GM21717 (cell line): ENCODE data around the gene NEIL3.

Experiments
- ATAC-seq: cut with Tn5 transposase; IDR thresholded peaks from one replicate; pipeline ENCODE4 v1.9.1; 2021; ENCODE audit warnings: mild to moderate bottlenecking, moderate library complexity; ENCODE audit not compliant: unreplicated experiment

NEIL3 gene

GRCh38 chr4:177356921-177357320 is 47.2 kb downstream of the NEIL3 start:
- no peak for ATAC-seq

DNA sequence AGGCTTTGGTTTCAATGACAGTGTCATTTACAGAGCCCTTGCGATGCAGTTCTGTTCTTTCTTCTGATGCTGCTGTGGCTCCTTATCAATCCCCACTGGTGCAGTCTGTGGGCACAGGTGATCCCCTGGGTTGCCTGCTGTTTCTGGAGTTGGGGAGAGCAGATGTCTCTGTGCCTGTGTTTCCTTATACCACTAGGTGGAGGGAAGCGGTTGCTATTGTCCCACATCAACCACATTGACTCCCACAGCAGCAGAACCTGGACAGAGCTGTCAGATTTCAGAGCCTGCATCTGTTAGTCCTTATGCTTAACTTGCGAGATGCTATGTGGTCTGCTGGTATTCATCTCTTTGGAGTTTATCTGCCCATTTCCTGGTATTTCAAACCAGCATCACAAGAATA is 57.7 kb downstream of the NEIL3 start:
- no peak for ATAC-seq

DNA sequence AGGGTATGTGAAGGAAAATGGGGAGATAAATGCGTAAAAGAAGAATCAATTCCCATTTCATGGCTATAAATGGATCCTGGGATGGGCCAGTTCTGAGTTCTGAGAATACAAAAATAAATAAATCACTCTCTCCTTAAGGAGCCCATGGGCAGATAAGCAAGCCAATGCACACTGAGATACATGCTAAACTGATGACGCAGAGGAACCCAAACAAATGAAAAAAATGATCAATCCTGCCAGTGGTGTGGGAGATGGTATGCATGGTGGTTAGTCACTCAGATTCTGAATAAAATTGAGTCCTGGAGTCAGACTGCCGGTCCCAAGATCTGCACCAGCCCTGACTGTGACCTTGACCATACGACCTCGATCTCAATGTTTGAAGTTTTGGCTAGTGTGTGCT is 59.7 kb downstream of the NEIL3 start:
- no peak for ATAC-seq

- ATAC-seq = no peak
Measured at GRCh38 chr4:177371461-177371860, 61.8 kb downstream of the NEIL3 start.

DNA sequence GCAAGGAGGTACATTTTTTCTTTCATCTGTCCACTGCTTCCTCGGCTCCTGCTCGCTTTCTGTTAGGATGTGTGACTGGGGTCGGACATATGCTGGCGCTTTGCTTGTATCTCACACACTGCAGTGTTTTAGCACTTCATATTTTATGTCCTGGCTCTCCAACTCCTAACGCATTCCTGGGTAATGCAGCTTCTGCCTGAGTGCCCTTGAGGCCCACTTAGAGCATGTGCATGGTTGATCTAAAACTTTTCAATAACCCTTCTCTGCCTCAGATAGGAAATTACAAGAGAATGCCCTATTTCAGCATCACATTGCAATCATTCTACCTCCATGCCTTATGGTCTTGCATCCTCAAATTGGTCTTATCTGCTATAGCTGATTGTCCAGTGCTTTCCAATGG is 65.3 kb downstream of the NEIL3 start:
- no peak for ATAC-seq

- ATAC-seq = no peak
Measured at GRCh38 chr4:177375372-177375771, 65.7 kb downstream of the NEIL3 start.

DNA sequence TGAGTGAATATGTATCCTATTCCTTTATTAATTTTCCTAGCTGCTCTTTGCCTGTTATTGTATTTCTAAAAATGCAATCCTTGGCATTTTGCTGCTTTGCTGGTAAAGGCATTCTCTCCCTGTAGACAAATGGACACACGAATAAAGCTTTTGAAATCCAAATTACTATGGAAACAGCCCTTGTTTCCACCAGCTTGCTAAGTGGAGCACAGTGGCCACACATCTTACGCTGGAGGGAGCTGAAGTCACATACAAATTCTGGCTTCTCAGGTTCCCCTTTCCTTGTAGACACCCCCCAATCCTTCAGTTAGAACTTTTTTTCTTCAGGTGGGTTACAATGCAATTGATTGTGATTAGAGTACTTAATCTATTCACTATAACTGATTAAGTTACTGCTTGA is 66.3 kb downstream of the NEIL3 start:
- no peak for ATAC-seq

GRCh38 chr4:177380730-177381287 is 71.1 kb downstream of the NEIL3 start:
- ATAC-seq = no peak

DNA sequence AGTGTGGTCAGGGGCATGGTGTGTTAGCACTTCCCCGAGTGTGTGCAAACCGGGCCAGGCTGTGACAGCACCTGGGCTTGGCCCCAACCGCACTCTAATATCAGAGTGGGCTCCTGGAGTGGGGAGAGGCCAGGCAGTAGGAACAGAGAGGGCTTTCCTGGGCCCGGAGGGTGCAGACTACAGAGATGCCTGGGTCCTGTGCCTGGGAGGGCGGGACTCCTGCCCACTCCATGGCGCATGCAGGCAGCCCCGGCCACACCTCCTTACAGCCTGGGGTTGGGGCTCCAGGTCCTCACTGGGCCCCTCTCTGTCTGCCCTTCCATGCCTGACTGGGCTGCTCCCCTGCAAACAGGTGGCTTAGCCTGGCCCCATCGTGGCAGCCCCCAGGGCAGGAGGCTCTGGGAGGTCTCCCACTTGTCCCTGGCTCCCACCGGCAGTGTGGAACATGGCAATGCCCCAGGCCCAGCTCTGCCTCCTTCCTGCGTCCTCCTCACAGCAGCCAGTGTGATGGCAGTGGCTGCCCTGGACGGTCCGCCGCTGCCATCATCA is 72.2 kb downstream of the NEIL3 start:
- no peak for ATAC-seq

DNA sequence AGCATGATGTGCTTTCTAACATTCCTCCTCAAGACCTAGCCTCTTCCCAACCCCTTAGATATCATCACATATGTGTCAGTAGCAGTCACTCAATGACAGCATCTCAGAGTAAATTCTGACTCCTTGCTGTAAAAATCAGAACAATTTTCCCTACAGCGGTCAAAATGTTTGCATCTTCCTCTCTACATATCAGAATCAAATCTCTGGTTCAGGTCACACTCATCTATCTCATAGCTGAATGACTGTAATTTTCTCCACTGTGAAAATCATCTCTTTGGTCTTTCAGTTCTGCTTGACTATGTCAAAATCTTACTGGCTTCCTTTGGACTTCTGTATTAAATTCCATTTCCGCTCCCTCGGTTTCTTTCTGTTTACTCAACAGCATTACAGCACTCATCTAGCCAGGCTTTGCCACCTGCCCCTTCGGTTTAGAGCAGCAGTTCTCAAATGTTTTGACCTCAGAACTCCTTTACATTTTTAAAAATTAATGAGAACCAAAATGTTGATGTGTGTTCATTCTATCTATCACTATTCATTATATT is 75.3 kb downstream of the NEIL3 start:
- no peak for ATAC-seq

- ATAC-seq = no peak
Measured at GRCh38 chr4:177385576-177386277, 76.1 kb downstream of the NEIL3 start.

DNA sequence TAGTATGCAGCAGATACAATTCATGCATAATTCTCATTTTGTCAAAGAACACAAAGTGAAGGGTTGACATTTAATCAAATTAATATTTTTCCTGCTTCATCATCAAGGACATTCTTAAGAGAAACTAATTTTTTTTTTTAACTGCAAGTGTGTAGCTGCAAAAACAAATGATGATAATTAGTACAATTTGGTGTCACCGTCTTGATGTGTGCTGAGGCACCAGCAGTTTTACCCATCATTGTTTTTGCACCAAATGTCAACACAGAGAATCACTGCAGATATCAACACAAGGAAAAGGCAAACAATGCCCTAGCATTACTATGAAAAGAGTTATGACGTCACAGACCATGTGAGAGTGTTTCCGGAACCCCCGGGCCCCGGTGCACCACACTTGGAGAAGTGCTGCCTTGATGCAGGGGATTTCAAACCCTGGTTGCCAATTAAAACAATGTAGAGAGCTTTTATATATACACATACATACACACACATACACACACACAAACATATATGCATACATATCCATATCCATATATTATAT is 76.7 kb downstream of the NEIL3 start:
- ATAC-seq = no peak

DNA sequence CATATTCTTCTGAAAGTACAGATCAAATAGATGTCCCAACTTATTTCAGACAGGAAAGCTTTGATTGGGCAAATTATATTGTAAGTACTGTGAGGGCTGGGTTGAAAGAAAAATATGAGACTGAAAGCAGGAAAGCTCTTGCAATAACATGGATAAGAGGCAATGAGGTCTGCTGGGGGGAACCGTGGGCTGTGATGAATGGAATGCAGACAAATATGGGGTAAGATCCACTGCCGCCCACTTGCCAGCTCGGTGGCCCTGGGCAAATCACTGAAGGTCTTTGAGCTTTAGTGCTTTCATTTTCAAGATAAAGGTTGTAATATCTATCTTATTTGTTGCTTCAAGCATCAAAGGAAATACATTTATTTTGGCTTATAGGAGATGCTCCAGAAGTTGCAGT is 81.6 kb downstream of the NEIL3 start:
- no peak for ATAC-seq

GRCh38 chr4:177391953-177392352 is 82.3 kb downstream of the NEIL3 start:
- no peak for ATAC-seq

DNA sequence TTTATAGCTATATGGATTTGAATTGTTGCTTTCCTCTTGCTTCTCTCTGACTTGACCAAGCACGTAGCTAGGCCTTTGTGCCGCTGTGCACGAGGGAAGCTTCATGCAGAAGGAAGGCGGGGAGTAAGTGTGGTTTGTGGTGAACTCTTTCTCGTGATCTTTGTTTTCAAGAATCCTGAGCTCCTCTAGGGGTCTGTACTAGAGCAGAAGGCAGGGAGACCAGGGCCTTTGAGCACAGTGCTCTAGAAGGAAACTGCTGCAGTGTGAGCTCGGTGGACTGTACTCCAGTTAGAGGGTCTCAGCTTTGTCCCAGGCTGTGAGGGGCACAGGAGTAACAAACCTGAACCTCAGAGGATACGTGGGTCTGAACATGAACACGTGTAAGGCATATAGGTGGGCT is 83.6 kb downstream of the NEIL3 start:
- ATAC-seq = no peak

DNA sequence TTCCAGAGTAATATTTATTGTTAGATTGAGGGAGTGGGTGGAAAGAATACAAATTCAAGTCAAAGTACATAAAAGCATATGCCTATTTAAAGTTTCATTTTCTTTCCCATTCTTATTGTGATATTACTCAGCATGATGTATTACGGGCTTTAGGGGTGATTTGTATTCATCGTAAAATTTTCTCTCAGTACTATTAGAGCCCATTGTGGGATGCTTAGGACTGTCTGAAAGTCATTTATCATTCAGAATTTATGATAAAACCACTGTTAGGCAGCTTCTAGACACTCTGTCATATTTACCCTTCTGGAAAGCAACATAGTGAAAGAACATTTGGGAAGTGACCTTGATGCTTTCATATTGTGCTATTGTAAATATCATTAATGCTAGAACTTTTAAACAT is 86.7 kb downstream of the NEIL3 start:
- no peak for ATAC-seq

DNA sequence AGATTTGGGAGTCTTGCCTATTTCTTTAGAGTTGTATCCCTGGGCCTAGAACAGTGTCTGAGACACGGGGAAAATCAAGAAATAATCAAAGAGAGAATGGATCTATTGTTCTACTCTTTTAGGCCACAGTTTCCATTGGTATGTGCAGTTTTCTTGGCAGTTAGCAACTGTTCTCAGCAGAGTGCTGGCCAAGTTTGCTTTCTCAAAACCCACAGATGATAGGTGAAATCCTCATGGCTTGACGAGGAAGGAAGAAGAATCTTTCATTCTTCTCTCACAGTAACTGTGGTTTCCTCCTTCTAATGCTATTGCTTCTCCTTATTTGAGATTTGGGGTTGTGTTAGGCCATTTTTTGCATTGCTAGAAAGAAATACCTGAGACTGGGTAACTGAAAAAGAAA is 90.4 kb downstream of the NEIL3 start:
- no peak for ATAC-seq

- ATAC-seq = no peak
Measured at GRCh38 chr4:177401658-177402273, 92.1 kb downstream of the NEIL3 start.

- ATAC-seq = no peak
Measured at GRCh38 chr4:177403746-177404145, 94.1 kb downstream of the NEIL3 start.

GRCh38 chr4:177404342-177404741 is 94.7 kb downstream of the NEIL3 start:
- no peak for ATAC-seq

DNA sequence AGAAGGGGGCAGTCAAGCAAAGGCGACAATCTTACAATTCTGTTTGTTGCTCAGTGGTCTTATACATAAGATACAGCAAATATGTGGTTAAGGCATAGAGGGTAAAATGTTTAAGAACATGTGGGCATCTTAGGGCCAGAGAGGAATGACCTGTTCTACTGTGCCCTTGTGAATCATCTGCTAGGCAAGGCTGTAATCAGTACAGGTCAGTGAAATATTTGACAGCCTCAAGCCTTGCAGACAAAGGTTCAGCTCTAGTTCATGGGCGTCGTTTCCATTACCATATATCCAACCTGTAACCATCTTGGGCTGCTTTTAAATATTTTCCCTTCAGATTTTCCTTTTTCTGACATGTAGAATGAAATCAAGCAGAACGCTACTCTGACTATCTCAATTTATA is 95.3 kb downstream of the NEIL3 start:
- no peak for ATAC-seq

DNA sequence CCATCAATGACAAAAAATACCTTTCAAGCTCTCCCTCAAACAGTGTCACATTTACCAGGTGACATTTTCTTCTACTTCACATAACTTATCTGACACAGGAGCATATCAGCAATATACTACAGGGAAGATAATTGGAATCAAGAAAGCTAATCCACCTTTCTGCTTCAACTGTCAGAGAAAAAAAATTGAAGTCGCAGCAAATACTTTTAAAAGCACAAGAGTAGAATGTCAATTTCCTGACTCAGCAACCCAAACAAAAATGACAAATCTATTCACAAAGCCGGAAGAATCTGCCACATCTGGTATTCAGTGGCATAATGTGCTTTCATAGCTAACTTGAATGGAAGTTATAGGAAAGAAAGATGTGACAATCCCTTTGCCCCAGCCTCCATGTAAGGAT is 95.8 kb downstream of the NEIL3 start:
- no peak for ATAC-seq
